GM19438 (cell line): Measurements from ENCODE around the gene ATP5F1E.
"Not testable (repeated sequence)": the region's sequence is repeated elsewhere in the genome, so short reads cannot be mapped to it uniquely, and the experiment has no call there.

ENCODE experiments used
- ATAC-seq: cut with Tn5 transposase; IDR thresholded peaks from one replicate; pipeline ENCODE4 v1.9.1; 2021; ENCODE audit warnings: low read depth; ENCODE audit not compliant: unreplicated experiment

ATP5F1E gene

DNA sequence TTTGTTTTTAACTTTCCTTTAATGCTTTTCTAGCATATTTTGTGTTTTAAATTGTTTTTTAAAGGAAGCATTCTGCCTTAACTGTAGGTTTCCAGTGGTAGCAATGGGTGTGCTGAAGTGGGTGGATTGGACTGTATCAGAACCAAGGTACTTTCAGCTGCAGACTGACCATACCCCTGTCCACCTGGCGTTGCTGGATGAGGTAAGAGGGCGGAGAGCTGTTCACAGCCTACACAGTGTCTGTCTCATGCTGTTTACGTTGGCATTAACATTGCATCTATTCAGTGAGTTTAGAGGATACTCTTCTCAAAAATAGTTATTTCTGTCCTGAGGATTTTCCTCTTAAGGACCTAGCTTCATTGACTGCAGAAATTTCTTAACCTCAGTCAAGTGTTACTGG lies 39.2 kb downstream of the ATP5F1E start:
- no peak for ATAC-seq

GRCh38 chr20:58991715-58992114 lies 40.4 kb downstream of the ATP5F1E start:
- ATAC-seq = no peak

DNA sequence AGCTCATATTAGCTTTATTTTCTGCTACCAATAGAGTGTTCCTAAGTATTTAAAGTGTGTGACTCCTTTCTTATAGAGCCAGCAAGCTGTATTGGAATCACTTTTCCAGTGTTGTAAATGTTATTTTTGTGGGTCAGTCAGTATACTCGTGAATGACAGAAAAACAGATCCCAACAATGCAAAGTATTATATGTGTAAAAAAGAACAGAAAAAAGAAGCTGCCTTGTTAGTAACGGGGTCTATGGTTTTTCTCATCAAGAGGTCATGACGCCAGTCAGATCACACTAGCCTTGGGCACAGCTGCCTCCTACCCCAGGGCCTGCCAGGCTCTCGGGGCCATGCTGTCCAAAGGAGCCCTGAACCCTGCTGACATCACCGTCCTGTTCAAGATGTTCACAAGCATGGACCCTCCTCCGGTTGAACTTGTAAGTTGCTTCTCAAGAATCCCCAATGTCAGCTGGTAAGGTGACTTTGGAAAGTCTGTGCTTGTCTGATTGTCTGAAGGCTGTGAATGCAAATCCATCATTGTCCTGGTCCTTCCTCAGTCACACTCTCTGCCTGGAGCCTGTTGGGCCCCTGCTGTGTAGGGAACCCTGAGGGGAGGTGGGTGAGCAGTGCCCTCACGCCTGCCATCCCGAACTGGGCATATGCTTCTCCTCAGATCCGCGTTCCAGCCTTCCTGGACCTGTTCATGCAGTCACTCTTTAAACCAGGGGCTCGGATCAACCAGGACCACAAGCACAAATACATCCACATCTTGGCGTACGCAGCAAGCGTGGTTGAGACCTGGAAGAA lies 41.3 kb downstream of the ATP5F1E start:
- ATAC-seq = no peak

GRCh38 chr20:58989196-58989595 lies 42.9 kb downstream of the ATP5F1E start:
- no peak for ATAC-seq

DNA sequence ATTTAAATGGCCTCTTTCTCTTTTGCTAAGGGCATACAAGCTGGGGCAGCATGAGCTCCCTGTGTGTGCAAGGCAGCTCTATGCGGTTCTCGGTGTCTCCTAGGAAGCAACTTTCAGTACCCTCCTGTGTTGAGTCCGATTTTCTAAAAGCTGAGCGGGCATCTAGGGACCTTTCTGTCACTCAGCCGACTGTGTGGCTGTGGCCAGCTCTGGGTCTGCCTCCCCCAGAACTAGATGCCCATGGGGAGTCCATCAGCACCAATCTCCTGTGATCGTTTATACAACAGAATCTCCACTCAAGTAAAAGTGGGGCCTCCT lies 43.6 kb downstream of the ATP5F1E start:
- no peak for ATAC-seq

DNA sequence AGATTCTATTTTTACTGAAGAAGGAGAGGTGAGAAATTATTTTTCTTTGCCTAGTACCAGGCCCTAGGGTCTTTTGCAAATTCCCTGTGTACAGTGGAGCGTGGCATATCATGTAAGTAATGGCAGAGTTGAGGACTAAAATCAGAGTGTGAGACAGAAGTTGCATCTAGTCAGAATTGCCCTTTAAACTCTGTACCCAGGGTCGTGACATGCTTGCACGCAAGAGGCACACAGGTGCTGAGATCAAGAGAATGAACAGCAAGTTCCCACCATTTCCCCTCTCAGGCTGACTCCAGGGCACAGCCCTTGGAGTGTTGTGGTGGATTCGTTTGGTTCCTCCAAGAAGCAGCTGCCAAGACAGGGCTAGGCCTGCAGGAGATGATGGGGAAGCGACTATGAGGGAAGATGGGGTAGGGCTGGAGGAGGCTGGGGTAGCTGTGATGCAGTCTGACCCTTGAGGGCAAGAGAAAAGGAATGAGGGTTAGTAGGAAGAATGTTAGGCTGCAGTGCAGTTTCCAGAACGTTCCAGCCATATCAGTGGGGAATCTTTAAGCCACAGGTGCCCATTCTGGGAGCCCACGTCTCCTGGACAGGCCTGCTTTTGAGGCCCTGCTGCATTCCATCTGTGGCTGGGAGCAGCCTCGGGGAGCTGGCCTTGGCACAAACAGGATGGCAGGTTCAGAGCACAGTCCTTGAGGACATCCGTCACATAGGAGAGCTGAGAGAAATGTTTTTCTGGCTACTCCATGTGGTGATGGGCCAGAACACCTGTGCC lies 44.2 kb downstream of the ATP5F1E start:
- ATAC-seq = no peak

DNA sequence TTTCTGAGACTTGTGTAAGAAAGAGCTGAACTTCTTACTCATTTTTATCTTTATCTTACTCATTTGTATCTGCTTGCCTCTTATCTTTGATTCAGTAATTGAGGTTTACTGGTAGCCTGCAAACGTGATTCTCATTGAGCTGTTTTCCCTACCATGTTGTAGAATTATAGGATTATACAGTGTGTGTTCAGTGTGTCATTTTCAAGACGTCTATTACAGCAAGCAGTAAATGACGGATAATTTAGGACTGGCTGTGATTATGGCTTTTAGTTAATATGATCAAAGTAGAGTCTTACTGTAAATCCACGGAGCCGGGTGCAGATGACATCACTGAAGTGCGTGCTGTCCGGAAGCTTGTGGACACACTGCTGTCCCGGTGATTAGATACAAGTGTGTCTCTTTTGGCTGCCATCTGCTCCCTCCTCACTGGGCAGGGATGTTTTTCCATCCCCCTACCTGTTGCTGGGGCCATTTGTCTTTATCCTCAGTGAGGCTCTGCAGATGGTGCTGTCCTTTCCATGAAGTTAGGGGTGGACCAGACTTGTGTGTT lies 45.1 kb downstream of the ATP5F1E start:
- ATAC-seq = no peak

GRCh38 chr20:58986286-58986967 lies 45.7 kb downstream of the ATP5F1E start:
- no peak for ATAC-seq

- ATAC-seq = no peak
Measured at GRCh38 chr20:58985656-58986055, 46.5 kb downstream of the ATP5F1E start.

DNA sequence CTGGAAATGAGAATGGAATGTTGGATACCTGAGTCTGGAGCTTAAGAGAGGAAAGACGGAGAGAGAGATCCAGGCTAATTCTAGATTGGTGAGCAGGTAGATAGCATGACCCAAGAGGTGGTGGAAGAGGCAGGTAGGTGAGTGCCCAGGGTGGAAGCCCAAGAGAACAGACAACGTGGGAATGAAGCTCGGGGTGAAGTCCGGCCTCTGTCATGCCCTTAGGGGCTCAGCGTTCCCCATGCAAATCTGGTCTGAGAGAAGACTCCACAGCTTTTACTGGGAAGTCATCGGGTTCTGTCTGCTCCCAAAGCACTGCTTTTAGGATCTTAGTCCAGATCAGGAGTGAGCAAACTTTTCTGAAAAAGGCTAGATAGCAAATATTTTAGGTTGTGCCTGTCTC lies 47.4 kb downstream of the ATP5F1E start:
- no peak for ATAC-seq

DNA sequence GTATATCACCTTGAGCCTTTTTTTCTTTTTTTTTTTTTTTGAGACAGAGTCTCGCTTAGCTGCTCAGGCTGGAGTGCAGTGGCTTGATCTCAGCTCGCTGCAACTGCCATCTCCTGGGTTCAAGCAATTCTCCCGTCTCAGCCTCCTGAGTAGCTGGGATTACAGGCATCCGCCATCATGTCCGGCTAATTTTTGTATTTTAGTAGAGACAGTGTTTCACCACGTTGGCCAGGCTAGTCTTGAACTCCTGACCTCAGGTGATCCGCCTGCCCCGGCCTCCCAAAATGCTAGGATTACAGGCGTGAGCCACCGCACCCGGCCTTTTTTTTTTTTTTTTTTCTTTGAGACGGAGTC lies 49.0 kb downstream of the ATP5F1E start:
- ATAC-seq = not testable (repeated sequence)

DNA sequence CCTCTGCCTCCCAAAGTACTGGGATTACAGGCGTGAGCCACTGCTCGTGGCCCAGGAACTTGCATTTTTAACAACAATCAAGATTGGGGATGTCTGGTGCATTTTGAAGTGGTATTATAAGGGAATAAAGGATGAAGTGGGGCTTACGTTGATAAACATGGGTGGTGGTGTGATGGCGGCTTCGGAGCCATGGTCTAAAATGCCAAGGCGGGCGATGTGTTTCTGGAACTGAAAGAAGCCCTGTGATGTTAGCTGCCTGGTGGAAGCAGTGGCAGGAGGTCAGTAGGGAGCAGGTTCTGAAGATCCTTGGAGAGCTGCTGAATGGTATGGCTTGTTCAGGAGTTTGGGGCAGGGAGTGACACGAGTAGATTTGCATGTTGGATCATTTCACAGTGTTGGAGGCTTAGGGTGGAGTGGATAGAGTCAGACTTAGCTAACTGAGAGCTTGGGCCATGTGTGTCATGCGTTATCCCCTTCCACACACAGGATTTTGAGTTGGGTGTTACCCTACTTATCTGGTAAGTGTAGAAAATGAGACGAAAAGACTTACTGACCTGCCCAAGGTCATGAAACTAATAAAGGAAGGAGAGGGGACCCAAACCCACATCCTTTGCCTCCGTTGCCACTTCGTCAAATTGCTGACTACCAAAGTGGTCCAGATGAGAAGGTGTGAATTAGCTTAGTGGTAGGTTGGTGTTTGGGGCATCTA lies 49.6 kb downstream of the ATP5F1E start:
- no peak for ATAC-seq

DNA sequence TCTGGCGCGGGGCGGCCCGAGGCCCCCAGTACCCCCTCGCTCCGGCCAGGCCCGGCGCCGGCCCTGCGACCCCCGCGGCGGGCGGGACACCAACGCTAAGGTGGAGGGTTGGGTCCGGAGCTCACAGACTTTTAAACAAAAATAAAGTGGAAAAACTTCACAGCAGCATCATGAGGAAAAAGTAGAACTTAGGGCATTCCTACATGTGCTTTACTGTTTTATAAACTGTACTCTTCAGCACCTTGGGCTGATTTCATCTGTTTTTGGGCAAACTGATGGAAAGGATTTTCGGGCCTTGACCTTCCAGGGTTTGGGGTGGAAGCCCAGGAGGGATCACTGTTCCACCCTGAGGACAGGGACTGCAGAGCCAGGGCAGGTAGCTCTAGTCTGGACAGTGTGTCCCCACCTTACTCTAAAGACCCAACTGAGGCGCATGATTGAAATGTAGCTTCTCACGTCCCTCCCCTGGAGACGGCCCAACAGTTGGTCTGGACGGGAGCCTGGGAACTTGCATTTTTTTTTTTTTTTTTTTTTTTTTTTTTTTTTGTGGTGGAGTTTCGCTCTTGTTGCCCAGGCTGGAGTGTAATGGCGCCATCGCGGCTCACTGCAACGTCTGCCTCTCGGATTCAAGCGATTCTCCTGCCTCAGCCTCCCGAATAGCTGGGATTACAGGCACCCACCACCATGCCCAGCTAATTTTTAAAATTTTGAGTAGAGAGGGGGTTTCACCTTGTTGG lies 50.3 kb downstream of the ATP5F1E start:
- peak; percentile 8 for ATAC-seq

DNA sequence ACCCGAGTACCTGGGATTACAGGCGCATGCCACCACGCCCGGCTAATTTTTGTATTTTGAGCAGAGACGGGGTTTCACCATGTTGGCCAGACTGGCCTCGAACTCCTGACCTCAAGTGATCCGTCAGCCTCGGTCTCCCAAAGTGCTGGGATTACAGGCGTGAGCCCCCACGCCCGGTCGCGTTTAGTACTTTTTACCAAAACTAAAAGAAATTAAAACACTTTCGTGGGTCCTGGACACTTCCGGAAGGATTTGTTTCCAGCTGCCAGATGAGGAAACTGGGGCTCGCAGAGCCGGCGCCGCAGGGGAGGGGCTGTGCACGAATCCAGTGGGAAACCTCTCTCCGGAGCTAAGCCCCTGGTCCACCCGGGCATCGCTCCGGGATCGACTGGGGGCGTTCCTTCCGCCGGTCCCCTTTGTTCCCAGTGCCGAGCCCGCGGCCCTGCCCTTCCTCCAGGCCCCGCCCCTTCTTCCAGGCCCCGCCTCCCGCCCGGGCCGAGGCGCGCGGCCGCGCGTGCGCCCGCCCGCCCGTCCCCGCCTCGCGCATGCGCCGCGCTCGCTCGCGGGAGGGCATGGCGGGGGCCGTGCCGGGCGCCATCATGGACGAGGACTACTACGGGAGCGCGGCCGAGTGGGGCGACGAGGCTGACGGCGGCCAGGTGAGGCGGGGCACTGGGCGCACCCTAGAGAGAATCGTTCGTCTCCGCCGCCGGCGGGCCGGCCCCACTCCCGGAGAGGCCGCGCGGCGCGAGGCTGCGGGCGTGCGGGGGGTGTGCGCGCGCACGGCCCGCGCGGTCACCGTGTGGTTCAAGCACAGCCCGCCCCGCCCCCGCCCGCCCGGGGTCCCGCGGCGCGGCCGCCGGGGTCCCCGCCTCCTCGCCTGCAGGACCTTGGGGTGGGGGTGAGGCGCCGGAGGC lies 51.2 kb downstream of the ATP5F1E start, which contains the start of gene NELFCD:
NELFCD (plus strand) TSS at position 546 of the 917 bp plus-strand sequence; CDS start at position 600, 54 bp downstream.
- ATAC-seq = peak; percentile 71

DNA sequence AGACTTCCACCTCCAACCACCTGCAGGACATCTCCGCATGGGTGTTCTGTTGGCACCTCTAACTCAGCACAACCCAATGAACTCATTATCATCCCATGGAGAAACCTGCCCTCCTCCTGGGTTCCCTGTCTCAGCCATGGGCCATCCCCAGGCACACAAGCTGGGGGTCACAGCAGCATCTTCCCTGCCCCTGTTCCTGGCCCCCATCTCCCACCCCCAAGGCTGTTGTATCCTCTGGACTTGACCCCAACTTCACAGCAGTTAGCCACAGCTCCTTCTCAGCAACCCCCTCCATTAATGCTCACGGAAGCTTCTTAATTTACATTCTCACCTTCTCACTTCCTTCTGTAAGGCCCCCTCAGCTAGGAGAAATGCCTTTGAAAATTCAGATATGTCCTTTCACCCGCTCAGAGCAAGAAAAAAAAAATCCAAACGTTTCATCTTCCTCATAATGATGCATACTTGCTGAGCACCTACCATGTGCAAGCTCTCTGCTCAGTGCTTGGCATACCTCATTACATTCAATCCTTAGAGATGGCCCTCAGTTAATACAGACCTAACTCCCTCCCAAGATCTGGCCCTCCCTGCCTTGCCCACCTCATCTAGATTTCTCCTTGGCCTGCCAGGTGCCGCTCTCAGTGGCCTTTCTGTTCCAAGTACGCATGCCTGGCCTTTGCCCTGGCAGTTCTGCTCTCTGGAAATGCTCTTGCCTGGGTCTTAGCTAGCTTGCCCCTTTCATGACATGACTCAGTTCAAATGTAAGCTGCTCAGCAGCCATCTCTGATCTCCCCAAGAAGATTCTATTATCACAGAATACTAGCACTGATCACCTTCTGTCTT lies 53.6 kb downstream of the ATP5F1E start:
- no peak for ATAC-seq

DNA sequence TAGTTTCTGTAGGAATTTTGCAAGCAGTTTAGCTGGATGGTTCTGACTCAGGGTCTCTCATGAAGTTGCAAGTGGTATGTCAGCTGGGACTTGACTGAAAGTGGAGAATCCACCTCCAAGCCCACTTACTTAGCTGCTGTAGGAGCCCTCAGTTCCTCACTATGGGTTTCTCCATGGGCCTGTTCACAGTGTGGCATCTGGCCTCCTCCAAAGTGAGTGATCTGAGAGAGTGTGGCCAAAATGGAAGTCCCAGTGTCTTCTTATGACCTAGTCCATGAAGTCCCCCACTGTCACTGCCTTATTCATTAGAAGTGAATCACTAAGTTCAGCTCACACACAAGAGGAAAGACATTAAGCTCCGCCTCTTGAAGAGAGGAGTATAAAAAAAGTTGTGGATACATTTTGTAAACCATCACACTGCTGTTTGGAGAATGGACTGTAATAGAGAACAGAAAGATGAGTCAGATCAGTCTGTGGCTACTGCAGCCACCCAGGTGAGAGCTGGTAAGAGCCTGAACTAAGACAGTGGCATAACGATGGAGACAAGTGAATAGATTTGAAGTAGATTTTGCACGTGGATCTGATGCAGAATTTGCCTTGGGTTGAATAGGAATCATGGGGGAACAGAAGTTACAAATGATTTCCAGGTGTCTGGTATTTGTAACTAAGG lies 55.9 kb downstream of the ATP5F1E start:
- ATAC-seq = no peak
